GM12865 (cell line): ENCODE data around the gene MPDZ.

Experiments used
- DNase-seq: peaks from one replicate; pipeline ENCODE4 v3.0.0; 2010; ENCODE audit warnings: low read depth
- H3K4me3 ChIP-seq: 2 replicates; pipeline ENCODE4 v1.5.1; 2011; ENCODE audit warnings: mild to moderate bottlenecking, low read depth, low read length, control low read depth
- TF ChIP-seq, protein P1 (sequence below): IDR thresholded peaks from 2 replicates; pipeline ENCODE4 v1.5.1; 2011; ENCODE audit warnings: low read length, control low read depth, low read depth, inconsistent platforms; ENCODE audit not compliant: insufficient read depth; ENCODE audit errors: missing control alignments

The MPDZ gene

DNA sequence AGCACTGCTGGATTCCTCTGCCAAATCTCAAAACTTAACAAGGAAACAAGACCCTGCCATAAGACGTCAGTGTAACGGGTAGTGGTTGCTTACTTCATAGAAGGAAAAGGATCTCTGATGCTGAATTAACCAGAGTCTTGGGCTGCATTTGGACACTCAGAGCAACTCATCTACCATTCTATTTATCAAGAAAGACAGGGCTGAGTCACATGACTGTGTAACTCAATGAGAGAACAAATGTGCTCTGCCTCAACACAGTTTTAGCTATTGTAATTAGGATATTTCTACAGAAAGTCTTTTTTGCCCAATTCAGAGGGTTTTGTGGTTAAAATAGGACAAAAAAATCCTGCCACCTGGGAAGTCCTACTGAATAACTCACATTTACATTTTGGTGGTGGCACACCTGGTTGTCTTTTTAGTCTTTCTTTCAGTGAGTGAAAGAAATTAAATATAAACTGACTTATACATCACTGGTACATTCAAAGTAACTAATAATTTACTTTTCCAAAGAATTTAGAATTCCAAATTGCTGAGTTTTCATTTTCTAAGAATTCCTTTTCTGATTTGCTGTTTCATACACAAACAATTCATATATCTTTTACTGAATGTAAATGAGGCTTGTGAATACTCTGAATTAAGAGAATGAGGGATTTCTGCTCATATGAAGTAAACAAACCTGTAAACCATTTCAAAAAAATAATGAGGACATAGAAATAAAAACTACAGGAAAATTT lies 104.4 kb downstream of the MPDZ start:
- TF ChIP-seq, protein P1, sequence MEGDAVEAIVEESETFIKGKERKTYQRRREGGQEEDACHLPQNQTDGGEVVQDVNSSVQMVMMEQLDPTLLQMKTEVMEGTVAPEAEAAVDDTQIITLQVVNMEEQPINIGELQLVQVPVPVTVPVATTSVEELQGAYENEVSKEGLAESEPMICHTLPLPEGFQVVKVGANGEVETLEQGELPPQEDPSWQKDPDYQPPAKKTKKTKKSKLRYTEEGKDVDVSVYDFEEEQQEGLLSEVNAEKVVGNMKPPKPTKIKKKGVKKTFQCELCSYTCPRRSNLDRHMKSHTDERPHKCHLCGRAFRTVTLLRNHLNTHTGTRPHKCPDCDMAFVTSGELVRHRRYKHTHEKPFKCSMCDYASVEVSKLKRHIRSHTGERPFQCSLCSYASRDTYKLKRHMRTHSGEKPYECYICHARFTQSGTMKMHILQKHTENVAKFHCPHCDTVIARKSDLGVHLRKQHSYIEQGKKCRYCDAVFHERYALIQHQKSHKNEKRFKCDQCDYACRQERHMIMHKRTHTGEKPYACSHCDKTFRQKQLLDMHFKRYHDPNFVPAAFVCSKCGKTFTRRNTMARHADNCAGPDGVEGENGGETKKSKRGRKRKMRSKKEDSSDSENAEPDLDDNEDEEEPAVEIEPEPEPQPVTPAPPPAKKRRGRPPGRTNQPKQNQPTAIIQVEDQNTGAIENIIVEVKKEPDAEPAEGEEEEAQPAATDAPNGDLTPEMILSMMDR: no peak
- H3K4me3 ChIP-seq: no peak overlapping the region
- DNase-seq: no peak

DNA sequence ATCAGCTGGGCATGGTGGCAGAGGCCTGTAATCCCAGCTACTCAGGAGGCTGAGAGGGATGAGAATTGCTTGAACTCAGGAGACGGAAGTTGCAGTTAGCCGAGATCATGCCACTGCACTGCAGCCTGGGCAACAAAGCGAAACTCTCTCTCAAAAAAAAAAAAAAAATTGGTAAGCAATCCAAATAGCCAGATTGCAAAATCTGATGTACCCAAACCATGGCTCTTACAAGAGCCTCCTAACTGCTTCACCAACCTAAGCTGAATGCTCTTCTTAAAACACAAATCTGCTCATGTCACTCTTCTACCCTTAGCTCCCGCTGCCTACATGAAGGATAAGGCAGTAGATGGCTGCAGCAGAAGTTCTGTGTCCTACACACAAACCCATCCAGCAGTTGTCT lies 105.9 kb downstream of the MPDZ start:
- TF ChIP-seq, protein P1: no peak
- no peak overlapping the region for H3K4me3 ChIP-seq
- DNase-seq: no peak

DNA sequence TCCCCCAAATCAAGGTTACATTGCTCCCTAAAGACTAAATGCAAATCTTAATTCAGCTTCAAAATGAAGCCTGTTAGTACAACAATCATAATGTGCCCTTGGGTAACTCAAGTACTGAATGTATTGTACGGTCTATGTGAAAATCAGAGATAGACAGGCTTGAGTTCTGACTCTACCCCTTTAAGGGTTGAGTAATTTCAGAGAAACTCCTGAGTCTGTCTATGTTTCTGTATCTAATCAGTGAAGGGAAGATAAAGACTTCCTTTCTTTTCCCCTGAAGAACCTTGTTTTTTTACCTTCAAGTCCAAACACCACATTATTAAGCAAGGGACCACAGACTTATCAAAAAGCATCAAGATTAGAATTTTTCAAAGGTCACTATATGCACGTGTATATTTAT lies 108.2 kb downstream of the MPDZ start:
- DNase-seq: no peak
- no peak overlapping the region for H3K4me3 ChIP-seq
- TF ChIP-seq, protein P1: no peak

DNA sequence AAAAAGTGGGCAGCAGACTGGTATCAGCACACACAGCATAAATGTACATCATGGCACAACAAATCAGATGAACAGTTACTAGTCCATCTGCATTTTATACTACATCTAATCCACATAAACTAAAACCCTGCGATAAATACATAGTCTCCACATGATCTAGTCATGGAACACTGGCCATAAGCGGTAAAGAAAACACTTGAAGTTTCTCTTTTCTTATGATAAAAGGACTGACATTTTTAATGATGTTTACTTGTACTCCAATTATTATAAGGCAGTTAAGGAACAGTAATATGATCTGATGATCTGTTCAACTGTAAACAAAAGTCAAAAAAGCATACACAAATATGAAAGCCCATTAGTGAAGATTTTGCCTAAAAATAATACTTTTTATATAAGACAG lies 112.5 kb downstream of the MPDZ start:
- DNase-seq: no peak
- H3K4me3 ChIP-seq: no peak overlapping the region
- TF ChIP-seq, protein P1: no peak

DNA sequence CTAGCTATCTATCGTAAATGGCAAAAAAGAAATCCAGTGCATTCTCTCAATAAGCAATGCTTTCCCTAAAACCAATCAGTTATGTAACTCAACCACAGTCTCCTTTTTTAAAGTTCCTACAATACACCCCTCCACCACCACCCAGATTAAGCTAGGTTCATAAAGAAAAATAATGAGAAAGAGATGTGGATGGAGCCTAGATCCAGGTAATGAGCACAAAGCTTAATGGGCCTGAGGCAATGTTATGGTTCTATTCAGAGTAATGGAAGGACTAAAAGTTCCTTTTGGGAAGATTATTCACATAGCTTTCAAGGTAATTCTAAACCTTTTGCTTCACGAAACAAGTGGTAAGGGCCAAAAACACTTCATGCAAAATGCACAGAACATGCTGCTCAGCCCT lies 113.5 kb downstream of the MPDZ start:
- DNase-seq: no peak
- TF ChIP-seq, protein P1: no peak
- H3K4me3 ChIP-seq: no peak overlapping the region

DNA sequence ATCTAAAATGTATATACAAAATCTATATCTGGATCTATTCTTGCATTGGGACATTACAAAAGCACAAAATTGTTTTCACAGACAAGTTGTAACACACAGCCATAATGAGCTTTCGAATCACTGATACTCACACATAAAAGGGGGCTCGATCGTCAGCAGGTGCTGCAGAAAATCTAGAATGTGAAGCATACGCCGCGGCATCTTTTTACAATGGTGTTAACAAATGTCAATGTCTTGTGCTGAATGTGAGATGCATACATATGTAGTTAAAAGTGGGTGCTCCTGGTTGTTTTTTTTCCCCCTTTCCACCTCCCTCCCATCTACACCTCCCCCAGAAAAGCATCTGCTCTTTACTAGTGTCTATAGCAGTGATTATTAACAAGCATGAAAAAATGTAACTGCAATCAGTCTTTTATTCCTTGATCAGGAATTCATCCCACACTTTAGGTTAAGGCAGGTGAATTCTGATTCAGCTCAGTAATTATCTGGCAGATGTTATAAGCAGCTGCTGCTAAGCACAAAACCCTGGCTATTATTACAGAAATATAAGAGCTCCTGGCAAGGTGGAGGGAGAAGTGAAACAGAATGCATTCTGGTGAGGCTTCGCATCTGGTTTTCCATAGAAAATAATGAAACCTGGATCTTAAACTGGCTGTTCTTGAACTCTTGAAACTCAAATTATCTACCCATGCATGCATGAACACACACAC lies 114.1 kb downstream of the MPDZ start:
- no peak for DNase-seq
- TF ChIP-seq, protein P1: no peak
- H3K4me3 ChIP-seq: no peak overlapping the region

DNA sequence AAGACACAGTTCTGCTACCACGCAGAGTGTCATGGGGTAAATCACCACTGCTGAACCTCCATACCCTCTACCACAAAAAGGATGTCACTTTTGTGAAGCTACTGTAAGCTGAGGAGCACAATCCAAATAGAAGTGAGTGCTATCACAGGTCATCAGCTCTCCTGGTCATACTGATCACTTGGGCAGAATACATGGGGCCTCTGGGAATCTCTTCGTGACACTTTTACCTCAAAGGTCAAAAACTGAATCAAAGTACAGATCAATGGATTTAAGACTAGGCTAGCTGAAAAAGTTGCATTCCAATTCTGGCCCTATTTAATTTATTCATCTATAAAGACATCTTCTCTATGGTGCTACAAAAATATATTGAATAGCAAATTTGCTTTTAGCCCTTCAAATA lies 115.5 kb downstream of the MPDZ start:
- DNase-seq: no peak
- TF ChIP-seq, protein P1: no peak
- no peak overlapping the region for H3K4me3 ChIP-seq
